GM08714 (cell line): Measurements from ENCODE around the gene ATP6V1D.
"Not testable (repeated sequence)": the region's sequence is repeated elsewhere in the genome, so short reads cannot be mapped to it uniquely, and the experiment has no call there.

Experiments used
- H3K4me3 ChIP-seq: fragments of 200-500 bp; sonication (Bioruptor generic); 2 replicates; pipeline ENCODE4 v1.5.1; 2014; ENCODE audit warnings: mild to moderate bottlenecking, low read length, inconsistent platforms
- ZNF274 ChIP-seq: IDR thresholded peaks from 2 replicates; pipeline ENCODE4 v1.6.1; 2012; ENCODE audit warnings: mild to moderate bottlenecking, low read depth, low read length

The ATP6V1D gene

DNA sequence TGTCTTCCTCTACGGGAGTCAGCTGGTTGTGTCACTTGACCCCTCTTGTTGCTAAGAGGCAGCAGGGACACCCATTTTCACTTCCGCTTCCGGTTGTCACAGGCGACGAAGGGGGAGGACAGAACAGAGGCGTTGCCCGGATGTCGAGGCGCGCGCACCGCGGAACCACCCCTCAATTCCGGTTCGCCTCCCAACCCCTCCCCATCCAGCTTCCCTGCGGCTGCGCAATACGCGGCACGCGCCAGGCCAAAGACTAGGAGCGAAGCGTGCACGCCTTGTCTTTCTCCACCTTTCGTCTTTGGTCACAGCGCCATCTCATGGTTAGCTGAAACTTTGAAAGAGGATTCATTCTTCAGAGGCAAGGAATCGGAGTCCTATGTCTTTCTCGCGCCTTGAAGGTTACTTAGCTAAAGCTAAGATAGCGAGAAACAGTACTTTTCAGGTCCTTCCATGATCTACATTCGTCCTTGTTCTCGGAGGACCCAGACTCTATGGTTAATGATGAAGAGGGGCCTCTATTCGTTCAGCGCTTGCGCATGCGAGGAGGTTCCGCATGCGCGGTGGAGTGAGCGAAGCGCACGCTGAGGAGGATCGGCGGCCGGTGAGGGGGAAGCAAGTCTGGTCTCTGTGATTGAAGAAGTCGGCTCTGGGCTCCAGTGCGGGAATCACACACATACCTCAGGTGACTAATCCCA, at the start of gene ATP6V1D, which contains the start of gene EIF2S1:
TSS of gene ATP6V1D (minus strand) at position 30 of the 695 bp plus-strand sequence. CDS start 106 bp downstream, outside the sequence.
TSS of gene EIF2S1 (plus strand) at position 554 of the 695 bp plus-strand sequence. CDS start 4,440 bp downstream, outside the sequence.
- TF ChIP-seq ZNF274: no peak

GRCh38 chr14:67408122-67408801, 48.7 kb upstream of the ATP6V1D start:
- H3K4me3 ChIP-seq: not testable (repeated sequence)

More for the DNA sequence above, at the start of gene ATP6V1D, which contains the start of gene EIF2S1:
- H3K4me3 ChIP-seq: peak within 1 kb of the TSS; percentile 93

GRCh38 chr14:67405771-67406170, 46.2 kb upstream of the ATP6V1D start:
- TF ChIP-seq ZNF274: no peak
- H3K4me3 ChIP-seq: no peak overlapping the region

GRCh38 chr14:67400434-67400833, 40.8 kb upstream of the ATP6V1D start:
- no peak overlapping the region for H3K4me3 ChIP-seq
- no peak for TF ChIP-seq ZNF274

DNA sequence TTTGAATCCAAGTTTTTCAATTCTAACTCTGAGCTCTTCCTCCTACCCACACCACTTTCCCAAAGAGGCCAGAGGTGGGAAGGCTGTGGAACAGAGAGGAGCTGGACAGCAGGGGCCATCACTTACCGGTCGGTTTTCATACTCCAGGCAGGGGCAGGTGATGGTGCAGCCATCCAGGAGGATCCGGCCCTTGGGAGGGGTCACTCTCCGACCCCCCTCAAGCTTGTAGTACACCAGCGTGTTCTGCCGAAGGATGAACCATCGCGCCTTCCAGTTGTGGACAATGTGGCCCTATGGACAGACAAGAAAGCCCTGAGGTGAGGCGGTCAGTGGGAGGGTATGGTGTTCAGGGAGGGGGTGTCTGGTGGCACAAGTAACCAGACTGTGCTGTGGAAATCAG, 37.9 kb upstream of the ATP6V1D start:
- TF ChIP-seq ZNF274: no peak
- H3K4me3 ChIP-seq: no peak overlapping the region

DNA sequence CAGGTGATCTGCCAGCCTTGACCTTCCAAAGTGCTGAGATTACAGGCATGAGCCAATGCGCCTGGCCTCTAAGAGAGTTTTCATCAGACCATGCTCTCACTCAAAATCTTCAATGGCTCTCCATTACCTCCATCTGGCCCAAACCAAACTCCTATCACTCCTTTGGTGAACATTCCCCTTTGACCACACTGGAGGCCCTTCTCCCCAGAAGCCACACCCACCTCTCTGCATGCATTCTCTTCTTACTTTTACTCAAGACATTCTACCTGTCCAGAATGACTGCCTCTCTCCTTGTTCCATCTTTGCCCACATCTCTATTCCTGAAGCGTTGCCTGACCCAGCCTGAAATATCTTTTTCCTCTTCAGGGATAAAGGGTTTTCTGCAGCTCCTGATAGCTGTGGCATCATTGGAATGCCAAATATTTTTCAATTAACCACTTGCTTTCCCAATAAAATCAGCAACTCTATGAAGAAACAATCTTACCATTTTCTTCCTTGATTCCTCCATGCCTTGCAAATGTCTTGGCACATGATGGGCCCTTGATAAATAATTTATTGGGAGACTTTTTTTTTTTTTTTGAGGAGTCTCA, 36.9 kb upstream of the ATP6V1D start:
- H3K4me3 ChIP-seq: no peak overlapping the region
- TF ChIP-seq ZNF274: no peak

DNA sequence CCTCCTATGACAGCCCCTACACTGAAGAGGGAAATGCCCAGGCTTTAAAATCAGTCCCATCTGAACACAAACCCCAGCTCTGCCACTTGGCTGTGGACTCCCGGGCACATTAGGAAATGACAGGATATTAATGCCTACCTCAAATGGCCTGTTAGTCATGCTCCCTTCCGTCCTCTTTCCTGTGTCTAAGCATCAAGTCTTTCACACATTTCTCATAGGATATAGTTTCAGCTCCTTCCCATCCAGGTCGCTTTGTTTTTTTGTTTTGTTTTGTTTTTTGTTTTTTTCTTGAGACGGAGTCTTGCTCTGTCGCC, 36.2 kb upstream of the ATP6V1D start:
- TF ChIP-seq ZNF274: no peak
- H3K4me3 ChIP-seq: no peak overlapping the region

- no peak for TF ChIP-seq ZNF274
- no peak overlapping the region for H3K4me3 ChIP-seq
These were observed 35.7 kb upstream of the ATP6V1D start for GRCh38 chr14:67395086-67395875.

- TF ChIP-seq ZNF274: no peak
- H3K4me3 ChIP-seq: no peak overlapping the region
These were observed 34.1 kb upstream of the ATP6V1D start for GRCh38 chr14:67393689-67394088.

GRCh38 chr14:67392800-67393199, 33.2 kb upstream of the ATP6V1D start:
- TF ChIP-seq ZNF274: no peak
- H3K4me3 ChIP-seq: no peak overlapping the region

DNA sequence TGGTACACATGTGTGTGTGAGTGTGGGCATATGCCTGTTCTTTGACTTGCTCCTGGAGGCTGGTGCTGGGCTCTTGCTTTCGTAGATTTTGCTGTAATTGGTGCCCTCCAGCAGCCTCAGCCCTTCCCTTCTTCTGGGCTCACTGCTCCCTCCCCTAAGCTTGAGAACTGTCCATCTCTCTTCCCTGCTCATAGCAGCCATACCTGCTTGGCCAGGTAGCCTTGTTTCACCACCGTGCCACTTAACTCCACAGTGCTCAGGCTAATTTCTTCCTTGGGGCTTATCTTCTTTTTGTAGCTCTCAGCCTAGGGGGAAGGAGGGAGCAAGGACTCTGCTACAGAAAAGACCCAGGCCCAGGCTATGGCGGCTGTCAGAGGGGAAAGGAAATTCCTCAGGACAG, 32.5 kb upstream of the ATP6V1D start:
- no peak overlapping the region for H3K4me3 ChIP-seq
- no peak for TF ChIP-seq ZNF274

GRCh38 chr14:67391268-67391667, 31.7 kb upstream of the ATP6V1D start:
- H3K4me3 ChIP-seq: no peak overlapping the region
- TF ChIP-seq ZNF274: no peak

DNA sequence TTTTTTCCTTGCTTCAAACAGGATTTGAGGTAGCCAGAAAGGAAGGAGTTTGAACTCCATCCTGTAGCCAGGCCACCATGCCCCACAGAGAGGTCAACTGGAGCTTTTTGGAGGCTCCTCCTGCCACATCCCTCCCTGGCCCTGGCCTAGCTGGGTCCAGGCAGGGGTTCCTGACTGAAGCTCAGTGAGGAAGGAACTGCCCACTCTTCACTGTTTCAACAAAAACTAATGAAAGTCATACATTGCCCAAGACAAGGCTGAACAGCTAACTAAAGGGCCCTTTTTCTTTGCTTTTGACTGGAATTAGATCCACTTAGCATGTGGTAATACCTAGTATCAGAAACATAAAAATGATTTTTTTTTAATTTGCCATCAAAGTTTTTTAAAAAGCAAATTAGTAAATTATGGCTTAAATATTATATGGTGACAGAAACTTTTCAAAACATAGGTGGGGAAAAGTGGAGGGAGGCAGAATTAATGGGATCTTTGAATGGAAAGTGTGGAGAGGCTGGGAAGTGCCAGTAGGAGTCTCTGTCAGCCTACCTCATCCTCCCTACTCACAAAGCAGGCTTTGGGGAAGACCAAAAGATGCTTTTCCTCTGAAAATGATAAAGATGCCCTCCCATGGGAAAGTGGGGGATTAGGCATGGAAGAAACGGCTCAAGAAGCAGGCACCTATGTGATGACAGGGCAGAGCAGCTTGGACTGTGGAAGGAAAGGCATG, 30.4 kb upstream of the ATP6V1D start:
- TF ChIP-seq ZNF274: no peak
- H3K4me3 ChIP-seq: no peak overlapping the region

GRCh38 chr14:67389275-67389674, 29.7 kb upstream of the ATP6V1D start:
- H3K4me3 ChIP-seq: no peak overlapping the region
- TF ChIP-seq ZNF274: no peak
